ENCODE results near the gene HRH2.

DNA sequence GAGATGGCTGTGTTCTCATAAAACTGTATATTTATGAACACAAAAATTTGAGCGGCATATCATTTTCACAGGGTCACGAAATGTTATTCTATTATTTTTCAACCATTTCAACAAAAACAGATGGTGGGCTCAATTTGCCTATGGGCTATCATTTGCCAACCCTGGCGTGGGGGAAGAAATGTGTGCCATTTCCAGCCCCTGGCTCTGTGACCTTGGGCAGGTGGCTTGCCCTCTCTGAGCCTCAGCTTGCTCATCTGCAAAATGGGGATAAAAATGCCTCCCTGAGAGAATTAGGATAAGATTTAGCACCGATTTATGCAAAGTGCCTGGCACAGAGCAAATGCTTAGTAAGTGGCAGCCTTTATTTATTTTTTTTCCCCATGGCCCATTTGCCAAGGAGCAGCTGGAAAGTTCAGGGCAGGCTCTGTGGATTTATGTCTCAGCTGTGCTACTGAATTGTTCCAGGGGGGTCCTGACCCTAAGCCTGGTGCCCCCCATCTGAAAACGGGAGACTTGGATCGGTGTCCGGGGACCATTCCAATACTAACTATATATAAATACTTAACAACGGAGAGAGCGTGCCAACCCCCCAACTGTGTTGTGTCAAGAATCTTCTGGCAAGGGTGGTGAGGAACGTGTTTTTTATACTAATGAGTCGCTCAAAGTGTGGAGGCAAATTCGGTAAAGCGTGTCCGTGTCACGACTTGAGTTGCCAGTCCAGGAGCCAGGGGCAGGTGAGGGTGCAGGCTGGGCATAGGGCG lies 34.5 kb downstream of the HRH2 start:
- TF ChIP-seq POLR2AphosphoS5 (IDR thresholded peaks at IDR 0.05; ENCODE audit: low read depth, low read length), result no peak
- no peak for TF ChIP-seq SIN3A (IDR thresholded peaks at IDR 0.05; ENCODE audit: borderline replicate concordance, insufficient read depth, low read length)
- no peak for TF ChIP-seq TAF1 (IDR thresholded peaks at IDR 0.05; ENCODE audit: borderline replicate concordance, insufficient read depth, low read length)
- TF ChIP-seq, protein P1, sequence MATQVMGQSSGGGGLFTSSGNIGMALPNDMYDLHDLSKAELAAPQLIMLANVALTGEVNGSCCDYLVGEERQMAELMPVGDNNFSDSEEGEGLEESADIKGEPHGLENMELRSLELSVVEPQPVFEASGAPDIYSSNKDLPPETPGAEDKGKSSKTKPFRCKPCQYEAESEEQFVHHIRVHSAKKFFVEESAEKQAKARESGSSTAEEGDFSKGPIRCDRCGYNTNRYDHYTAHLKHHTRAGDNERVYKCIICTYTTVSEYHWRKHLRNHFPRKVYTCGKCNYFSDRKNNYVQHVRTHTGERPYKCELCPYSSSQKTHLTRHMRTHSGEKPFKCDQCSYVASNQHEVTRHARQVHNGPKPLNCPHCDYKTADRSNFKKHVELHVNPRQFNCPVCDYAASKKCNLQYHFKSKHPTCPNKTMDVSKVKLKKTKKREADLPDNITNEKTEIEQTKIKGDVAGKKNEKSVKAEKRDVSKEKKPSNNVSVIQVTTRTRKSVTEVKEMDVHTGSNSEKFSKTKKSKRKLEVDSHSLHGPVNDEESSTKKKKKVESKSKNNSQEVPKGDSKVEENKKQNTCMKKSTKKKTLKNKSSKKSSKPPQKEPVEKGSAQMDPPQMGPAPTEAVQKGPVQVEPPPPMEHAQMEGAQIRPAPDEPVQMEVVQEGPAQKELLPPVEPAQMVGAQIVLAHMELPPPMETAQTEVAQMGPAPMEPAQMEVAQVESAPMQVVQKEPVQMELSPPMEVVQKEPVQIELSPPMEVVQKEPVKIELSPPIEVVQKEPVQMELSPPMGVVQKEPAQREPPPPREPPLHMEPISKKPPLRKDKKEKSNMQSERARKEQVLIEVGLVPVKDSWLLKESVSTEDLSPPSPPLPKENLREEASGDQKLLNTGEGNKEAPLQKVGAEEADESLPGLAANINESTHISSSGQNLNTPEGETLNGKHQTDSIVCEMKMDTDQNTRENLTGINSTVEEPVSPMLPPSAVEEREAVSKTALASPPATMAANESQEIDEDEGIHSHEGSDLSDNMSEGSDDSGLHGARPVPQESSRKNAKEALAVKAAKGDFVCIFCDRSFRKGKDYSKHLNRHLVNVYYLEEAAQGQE (IDR thresholded peaks at IDR 0.05; ENCODE audit: insufficient read depth in 1 of 2, low read depth in 2 of 2, low read length in 2 of 2), result no peak
- no peak for TF ChIP-seq FOXP2 (optimal IDR thresholded peaks at IDR 0.05; ENCODE audit: borderline replicate concordance, extremely low read depth, extremely low read length, insufficient read depth)
